Neural progenitor cell (in vitro differentiated cells): ENCODE data around the gene FFAR2. TPM values are rescaled to one million over a fixed set of nuclear protein-coding genes. Genes with fewer than 3 reads are reported as not detected.

Experiments used
- DNase-seq: peaks from one replicate; pipeline ENCODE4 v3.0.0-alpha.2; 2016; ENCODE audit warnings: low spot score
- H2AFZ ChIP-seq: fragments of 200-600 bp; sonication (generic); replicated peaks from 2 replicates; pipeline ENCODE4 v1.6.1; 2016; ENCODE audit warnings: antibody characterized with exemption
- H3F3A ChIP-seq: fragments of 200-600 bp; sonication (generic); 2 replicates; pipeline ENCODE4 v1.6.1; 2016; ENCODE audit warnings: antibody characterized with exemption, low read depth
- H3K27ac ChIP-seq: fragments of 200-600 bp; sonication (generic); 2 replicates; pipeline ENCODE4 v1.5.1; 2016; ENCODE audit warnings: mild to moderate bottlenecking
- H3K27me3 ChIP-seq: fragments of 200-600 bp; sonication (generic); 2 replicates; pipeline ENCODE4 v1.6.1; 2016; ENCODE audit warnings: mild to moderate bottlenecking, moderate library complexity
- H3K36me3 ChIP-seq: fragments of 200-600 bp; sonication (generic); 2 replicates; pipeline ENCODE4 v1.5.1; 2016
- H3K4me1 ChIP-seq: fragments of 200-600 bp; sonication (generic); 2 replicates; pipeline ENCODE4 v1.6.1; 2016; ENCODE audit warnings: mixed run types
- H3K4me2 ChIP-seq: fragments of 200-600 bp; sonication (generic); 2 replicates; pipeline ENCODE4 v1.6.1; 2016
- H3K4me3 ChIP-seq: fragments of 200-600 bp; sonication (generic); 2 replicates; pipeline ENCODE4 v1.5.1; 2016
- H3K79me2 ChIP-seq: fragments of 200-600 bp; sonication (generic); 2 replicates; pipeline ENCODE4 v1.6.1; 2016; ENCODE audit warnings: low read depth
- H3K9ac ChIP-seq: fragments of 200-600 bp; sonication (generic); 2 replicates; pipeline ENCODE4 v1.6.1; 2016
- H3K9me3 ChIP-seq: fragments of 200-600 bp; sonication (generic); 2 replicates; pipeline ENCODE4 v1.5.1; 2016; ENCODE audit warnings: low read depth
- H4K20me1 ChIP-seq: fragments of 200-600 bp; sonication (generic); 2 replicates; pipeline ENCODE4 v1.6.1; 2016; ENCODE audit warnings: low read depth
- H3K27ac Mint-ChIP-seq: 3 replicates; pipeline ENCODE4 v1.8.0; 2021; ENCODE audit warnings: mixed read lengths
- H3K27me3 Mint-ChIP-seq: 2 replicates; pipeline ENCODE4 v1.8.0; 2022; ENCODE audit warnings: low read depth, mild to moderate bottlenecking, inconsistent platforms, moderate library complexity, mixed read lengths; ENCODE audit not compliant: insufficient read depth
- H3K36me3 Mint-ChIP-seq: 3 replicates; pipeline ENCODE4 v1.8.0; 2021; ENCODE audit warnings: mixed read lengths
- H3K4me1 Mint-ChIP-seq: 3 replicates; pipeline ENCODE4 v1.8.0; 2021; ENCODE audit warnings: mixed read lengths
- H3K4me3 Mint-ChIP-seq: 3 replicates; pipeline ENCODE4 v1.8.0; 2021; ENCODE audit warnings: mild to moderate bottlenecking, moderate library complexity, mixed read lengths
- H3K9me3 Mint-ChIP-seq: 3 replicates; pipeline ENCODE4 v1.8.0; 2020; ENCODE audit warnings: mixed read lengths
- CTCF ChIP-seq: fragments of 200-600 bp; sonication (generic); IDR thresholded peaks from 2 replicates; pipeline ENCODE4 v1.5.1; 2017; ENCODE audit warnings: antibody characterized with exemption, mild to moderate bottlenecking
- EZH2 ChIP-seq: fragments of 200-600 bp; sonication (generic); IDR thresholded peaks from 2 replicates; pipeline ENCODE4 v1.6.1; 2017; ENCODE audit warnings: antibody characterized with exemption, mild to moderate bottlenecking, moderate library complexity
- EZH2phosphoT487 ChIP-seq: fragments of 200-600 bp; sonication (generic); IDR thresholded peaks from 2 replicates; pipeline ENCODE4 v1.6.1; 2017; ENCODE audit warnings: antibody characterized with exemption
- total RNA-seq: library from RNA; depleted of rRNA; stranded (reverse); fragments of >200 nt; gene quantifications from 2 replicates; pipeline ENCODE4 v1.2.3, GENCODE V29; 2015; ENCODE audit warnings: low replicate concordance

FFAR2 gene
- total RNA-seq, 1 donor from 2014 or later: not detected

- H4K20me1 ChIP-seq: no peaks in the 10 kb centered on the region
- no peak overlapping the region for H3K4me3 ChIP-seq
- H3K9me3 ChIP-seq: no peaks in the 10 kb centered on the region
- H3K4me1 ChIP-seq: no peaks in the 10 kb centered on the region
- no peak overlapping the region for H3K27ac Mint-ChIP-seq
- H3K9ac ChIP-seq: no peak overlapping the region
- no peaks in the 10 kb centered on the region for H3K79me2 ChIP-seq
- peaks cover 8% of the 10 kb centered on the region for H3K9me3 Mint-ChIP-seq
- no peaks in the 10 kb centered on the region for H3K27me3 ChIP-seq
- no peak overlapping the region for H3K27ac ChIP-seq
- DNase-seq: no peak
- no peak overlapping the region for H3K4me2 ChIP-seq
- no peak overlapping the region for H2AFZ ChIP-seq
- no peaks in the 10 kb centered on the region for H3K36me3 Mint-ChIP-seq
- no peak for TF ChIP-seq EZH2
- no peak for TF ChIP-seq CTCF
- no peak for TF ChIP-seq EZH2phosphoT487
- H3K36me3 ChIP-seq: no peaks in the 10 kb centered on the region
- H3K4me1 Mint-ChIP-seq: peaks cover 4% of the 10 kb centered on the region
- H3K27me3 Mint-ChIP-seq: peaks cover 3% of the 10 kb centered on the region
- no peaks in the 10 kb centered on the region for H3F3A ChIP-seq
- H3K4me3 Mint-ChIP-seq: no peak overlapping the region
Measured at GRCh38 chr19:35409191-35409590, 38.9 kb upstream of the FFAR2 start.

DNA sequence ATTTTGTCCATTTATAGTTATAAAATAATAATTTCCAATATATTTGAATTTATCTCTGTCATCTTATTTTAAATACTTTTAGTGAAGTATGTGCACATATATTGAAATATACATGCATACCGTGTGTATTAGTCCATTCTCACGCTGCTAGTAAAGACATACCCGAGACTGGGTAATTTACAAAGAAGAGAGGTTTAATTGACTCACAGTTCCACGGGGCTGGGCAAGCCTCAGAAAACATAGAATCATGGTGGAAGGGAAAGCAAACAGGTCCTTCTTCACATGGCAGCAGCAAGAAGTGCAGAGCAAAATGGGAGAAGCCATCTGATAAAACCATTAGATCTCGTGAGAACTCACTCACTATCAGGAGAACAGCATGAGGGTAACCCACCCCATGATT lies 37.6 kb upstream of the FFAR2 start:
- no peak overlapping the region for H3K27ac Mint-ChIP-seq
- H3K27ac ChIP-seq: no peak overlapping the region
- no peak overlapping the region for H3K4me2 ChIP-seq
- no peak overlapping the region for H3K4me3 ChIP-seq
- H3K4me3 Mint-ChIP-seq: no peak overlapping the region
- H3K9ac ChIP-seq: no peak overlapping the region
- no peaks in the 10 kb centered on the region for H3K79me2 ChIP-seq
- no peak for DNase-seq
- H4K20me1 ChIP-seq: no peaks in the 10 kb centered on the region
- no peaks in the 10 kb centered on the region for H3K4me1 Mint-ChIP-seq
- no peaks in the 10 kb centered on the region for H3K36me3 ChIP-seq
- no peaks in the 10 kb centered on the region for H3K4me1 ChIP-seq
- H3K9me3 ChIP-seq: no peaks in the 10 kb centered on the region
- no peak for TF ChIP-seq EZH2
- no peak for TF ChIP-seq CTCF
- TF ChIP-seq EZH2phosphoT487: no peak
- no peaks in the 10 kb centered on the region for H3K27me3 ChIP-seq
- peaks cover 3% of the 10 kb centered on the region for H3K27me3 Mint-ChIP-seq
- H3K36me3 Mint-ChIP-seq: no peaks in the 10 kb centered on the region
- H3F3A ChIP-seq: no peaks in the 10 kb centered on the region
- peaks cover 2% of the 10 kb centered on the region for H3K9me3 Mint-ChIP-seq
- H2AFZ ChIP-seq: no peak overlapping the region

DNA sequence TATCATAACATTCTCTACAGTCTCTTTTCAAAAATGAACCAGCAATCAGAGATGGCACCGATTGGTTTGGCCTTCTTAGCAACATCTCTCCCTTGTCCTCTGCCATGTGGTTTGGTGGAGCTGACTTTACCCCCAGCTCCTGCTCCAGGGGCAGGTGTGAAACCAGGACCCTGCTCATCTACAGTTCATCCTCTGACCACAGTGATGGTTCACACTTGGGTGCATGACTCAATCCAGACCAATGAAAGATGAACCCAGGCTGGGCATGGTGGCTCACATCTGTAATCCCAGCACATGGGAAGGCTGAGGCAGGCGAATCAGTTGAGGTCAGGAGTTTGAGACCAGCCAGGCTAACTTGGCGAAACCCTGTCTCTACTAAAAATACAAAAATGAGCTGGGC lies 33.6 kb upstream of the FFAR2 start:
- H3K9ac ChIP-seq: no peak overlapping the region
- H3K36me3 ChIP-seq: no peaks in the 10 kb centered on the region
- peaks cover 12% of the 10 kb centered on the region for H3K27me3 ChIP-seq
- no peaks in the 10 kb centered on the region for H3K4me1 ChIP-seq
- no peak overlapping the region for H2AFZ ChIP-seq
- no peaks in the 10 kb centered on the region for H3K9me3 Mint-ChIP-seq
- no peak overlapping the region for H3K4me3 Mint-ChIP-seq
- H3K4me2 ChIP-seq: no peak overlapping the region
- no peak for DNase-seq
- H4K20me1 ChIP-seq: no peaks in the 10 kb centered on the region
- H3F3A ChIP-seq: no peaks in the 10 kb centered on the region
- no peaks in the 10 kb centered on the region for H3K4me1 Mint-ChIP-seq
- H3K27me3 Mint-ChIP-seq: peaks cover 5% of the 10 kb centered on the region
- H3K4me3 ChIP-seq: no peak overlapping the region
- H3K27ac ChIP-seq: no peak overlapping the region
- TF ChIP-seq EZH2phosphoT487: no peak
- TF ChIP-seq EZH2: no peak
- TF ChIP-seq CTCF: no peak
- no peak overlapping the region for H3K27ac Mint-ChIP-seq
- no peaks in the 10 kb centered on the region for H3K79me2 ChIP-seq
- H3K9me3 ChIP-seq: no peaks in the 10 kb centered on the region
- no peaks in the 10 kb centered on the region for H3K36me3 Mint-ChIP-seq
